ENCODE data around the gene APEH.

DNA sequence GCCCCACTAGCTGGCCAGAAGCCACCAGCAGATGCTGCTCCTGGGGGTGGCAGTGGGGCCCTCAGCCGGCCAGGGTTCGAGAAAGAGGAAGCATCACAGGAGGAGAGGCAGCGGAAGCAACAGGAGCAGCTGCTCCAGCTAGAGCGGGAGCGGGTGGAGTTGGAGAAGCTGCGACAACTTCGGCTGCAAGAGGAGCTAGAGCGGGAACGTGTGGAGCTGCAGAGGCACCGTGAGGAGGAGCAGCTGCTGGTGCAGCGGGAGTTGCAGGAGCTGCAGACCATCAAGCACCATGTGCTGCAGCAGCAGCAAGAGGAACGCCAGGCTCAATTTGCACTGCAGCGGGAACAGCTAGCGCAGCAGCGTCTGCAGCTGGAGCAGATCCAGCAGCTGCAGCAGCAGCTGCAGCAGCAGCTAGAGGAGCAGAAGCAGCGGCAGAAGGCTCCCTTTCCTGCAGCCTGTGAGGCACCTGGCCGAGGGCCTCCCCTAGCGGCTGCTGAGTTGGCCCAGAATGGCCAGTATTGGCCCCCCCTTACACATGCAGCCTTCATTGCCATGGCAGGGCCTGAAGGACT, 17.5 kb upstream of the APEH start:
- TF ChIP-seq POLR2A (IDR thresholded peaks at IDR 0.05) = no peak
- TF ChIP-seq, protein P1, sequence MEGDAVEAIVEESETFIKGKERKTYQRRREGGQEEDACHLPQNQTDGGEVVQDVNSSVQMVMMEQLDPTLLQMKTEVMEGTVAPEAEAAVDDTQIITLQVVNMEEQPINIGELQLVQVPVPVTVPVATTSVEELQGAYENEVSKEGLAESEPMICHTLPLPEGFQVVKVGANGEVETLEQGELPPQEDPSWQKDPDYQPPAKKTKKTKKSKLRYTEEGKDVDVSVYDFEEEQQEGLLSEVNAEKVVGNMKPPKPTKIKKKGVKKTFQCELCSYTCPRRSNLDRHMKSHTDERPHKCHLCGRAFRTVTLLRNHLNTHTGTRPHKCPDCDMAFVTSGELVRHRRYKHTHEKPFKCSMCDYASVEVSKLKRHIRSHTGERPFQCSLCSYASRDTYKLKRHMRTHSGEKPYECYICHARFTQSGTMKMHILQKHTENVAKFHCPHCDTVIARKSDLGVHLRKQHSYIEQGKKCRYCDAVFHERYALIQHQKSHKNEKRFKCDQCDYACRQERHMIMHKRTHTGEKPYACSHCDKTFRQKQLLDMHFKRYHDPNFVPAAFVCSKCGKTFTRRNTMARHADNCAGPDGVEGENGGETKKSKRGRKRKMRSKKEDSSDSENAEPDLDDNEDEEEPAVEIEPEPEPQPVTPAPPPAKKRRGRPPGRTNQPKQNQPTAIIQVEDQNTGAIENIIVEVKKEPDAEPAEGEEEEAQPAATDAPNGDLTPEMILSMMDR (IDR thresholded peaks at IDR 0.05) = no peak
- TF ChIP-seq POLR2AphosphoS5 (IDR thresholded peaks at IDR 0.05; ENCODE audit: insufficient read depth in 1 of 2, low read depth in 1 of 2) = no peak
